Keratinocyte (primary cell): ENCODE measurements around the gene ANO2.

Experiments used
- EZH2 ChIP-seq: IDR thresholded peaks from one replicate; pipeline ENCODE4 v1.6.1; 2012; ENCODE audit warnings: inconsistent platforms, mild to moderate bottlenecking, low read length, moderate library complexity
- TF ChIP-seq, protein P1 (sequence below), 3 experiments: IDR thresholded peaks in 1 of 3; conservative IDR thresholded peaks in 1 of 3; optimal IDR thresholded peaks in 1 of 3; 2 replicates in 2 of 3; 3 replicates in 1 of 3; pipeline versions ENCODE3 to v1.5.1; 2011; ENCODE audit warnings: low read length in 3 of 3, mild to moderate bottlenecking in 3 of 3, moderate library complexity in 2 of 3, control low read depth in 1 of 3, inconsistent platforms in 1 of 3; ENCODE audit not compliant: insufficient read depth in 2 of 3; ENCODE audit errors: extremely low read depth in 1 of 3

GRCh38 chr12:5770727-5771126 is 174.3 kb downstream of the ANO2 start:
- TF ChIP-seq, protein P1, sequence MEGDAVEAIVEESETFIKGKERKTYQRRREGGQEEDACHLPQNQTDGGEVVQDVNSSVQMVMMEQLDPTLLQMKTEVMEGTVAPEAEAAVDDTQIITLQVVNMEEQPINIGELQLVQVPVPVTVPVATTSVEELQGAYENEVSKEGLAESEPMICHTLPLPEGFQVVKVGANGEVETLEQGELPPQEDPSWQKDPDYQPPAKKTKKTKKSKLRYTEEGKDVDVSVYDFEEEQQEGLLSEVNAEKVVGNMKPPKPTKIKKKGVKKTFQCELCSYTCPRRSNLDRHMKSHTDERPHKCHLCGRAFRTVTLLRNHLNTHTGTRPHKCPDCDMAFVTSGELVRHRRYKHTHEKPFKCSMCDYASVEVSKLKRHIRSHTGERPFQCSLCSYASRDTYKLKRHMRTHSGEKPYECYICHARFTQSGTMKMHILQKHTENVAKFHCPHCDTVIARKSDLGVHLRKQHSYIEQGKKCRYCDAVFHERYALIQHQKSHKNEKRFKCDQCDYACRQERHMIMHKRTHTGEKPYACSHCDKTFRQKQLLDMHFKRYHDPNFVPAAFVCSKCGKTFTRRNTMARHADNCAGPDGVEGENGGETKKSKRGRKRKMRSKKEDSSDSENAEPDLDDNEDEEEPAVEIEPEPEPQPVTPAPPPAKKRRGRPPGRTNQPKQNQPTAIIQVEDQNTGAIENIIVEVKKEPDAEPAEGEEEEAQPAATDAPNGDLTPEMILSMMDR (optimal IDR thresholded peaks at IDR 0.05 in 1 of 3, IDR thresholded peaks at IDR 0.05 in 1 of 3, conservative IDR thresholded peaks at IDR 0.05 in 1 of 3; ENCODE audit: extremely low read depth in 1 of 3, insufficient read depth in 2 of 3, low read length in 3 of 3) = no peak
- TF ChIP-seq EZH2 = no peak
